NCI-H2196 (cell line): ENCODE measurements around the gene GSTM4.
"Not testable (repeated sequence)": the region's sequence is repeated elsewhere in the genome, so short reads cannot be mapped to it uniquely, and the experiment has no call there.

Experiments used
- DNase-seq: peaks from one replicate; lab custom pipeline; 2025; ENCODE audit not compliant: unreplicated experiment; lab: John Stamatoyannopoulos, UW

The GSTM4 gene

DNA sequence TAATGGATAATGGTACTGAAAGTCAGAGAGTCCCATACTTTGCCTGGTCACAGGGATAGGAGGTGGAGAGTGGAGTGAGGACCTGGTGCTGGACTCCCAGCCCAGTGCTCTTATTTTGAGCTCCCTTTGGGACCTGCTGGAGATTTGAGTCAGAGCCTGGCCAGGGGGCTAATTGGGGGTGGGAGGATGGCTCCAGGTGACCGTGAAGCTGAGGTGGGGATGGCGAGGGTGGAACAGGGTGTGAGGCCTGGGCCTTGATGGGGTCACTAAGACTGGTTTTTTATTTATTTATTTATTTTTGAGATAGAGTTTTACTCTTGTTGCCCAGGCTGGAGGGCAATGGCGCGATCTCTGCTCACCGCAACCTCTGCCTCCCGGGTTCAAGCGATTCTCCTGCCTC, 18.5 kb upstream of the GSTM4 start:
- DNase-seq = no peak

GRCh38 chr1:109639063-109639840, 16.6 kb upstream of the GSTM4 start:
- no peak for DNase-seq

- no peak for DNase-seq
Measured at GRCh38 chr1:109639841-109640184, 16.1 kb upstream of the GSTM4 start.

- DNase-seq = peak; percentile 80
Measured at GRCh38 chr1:109640285-109640865, 15.5 kb upstream of the GSTM4 start.

GRCh38 chr1:109641078-109641740, 14.7 kb upstream of the GSTM4 start:
- DNase-seq = no peak

GRCh38 chr1:109641861-109642260, 14.0 kb upstream of the GSTM4 start:
- no peak for DNase-seq

- DNase-seq = no peak
Measured at GRCh38 chr1:109642626-109643025, 13.3 kb upstream of the GSTM4 start.

DNA sequence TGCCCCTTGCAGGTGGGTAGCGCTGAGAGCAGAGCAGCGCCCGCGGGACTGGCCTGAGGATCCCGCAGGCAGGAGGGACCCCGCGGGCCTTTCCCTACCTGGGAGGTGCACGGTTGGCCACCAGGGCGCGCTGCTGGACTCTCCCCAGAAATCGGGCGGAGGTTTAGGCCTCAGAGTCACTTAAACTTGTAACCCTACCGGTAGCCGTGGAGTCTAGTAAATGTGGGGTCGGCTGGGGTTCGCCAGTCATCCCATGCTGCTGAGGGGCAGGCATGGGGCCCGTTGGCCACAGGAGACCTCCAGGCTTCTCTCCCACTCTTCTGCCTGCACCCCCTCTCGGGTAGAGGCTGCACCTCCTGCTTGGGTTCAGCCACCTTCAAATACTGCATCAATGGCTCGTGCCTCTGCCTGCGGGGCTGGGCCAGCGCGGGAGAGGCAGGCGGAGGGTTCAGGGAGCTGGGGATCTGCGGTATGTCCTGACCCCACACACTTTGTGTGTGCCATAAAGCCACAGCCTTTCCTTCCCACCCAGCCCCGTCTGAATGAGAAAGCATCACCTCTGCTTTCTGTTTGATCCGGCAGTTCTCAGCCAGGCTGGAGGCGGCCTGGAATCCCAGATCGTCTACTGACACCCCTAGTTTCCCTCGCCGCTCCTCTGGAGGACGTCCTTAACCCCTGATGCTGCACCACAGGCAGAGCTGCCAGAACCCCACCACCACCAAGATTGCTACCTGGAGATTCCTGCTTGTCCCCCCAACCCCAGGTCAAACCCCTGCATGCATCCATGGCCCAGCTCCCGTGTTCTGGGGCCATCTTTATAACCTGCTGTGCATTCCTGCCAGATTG, 12.3 kb upstream of the GSTM4 start:
- no peak for DNase-seq

DNA sequence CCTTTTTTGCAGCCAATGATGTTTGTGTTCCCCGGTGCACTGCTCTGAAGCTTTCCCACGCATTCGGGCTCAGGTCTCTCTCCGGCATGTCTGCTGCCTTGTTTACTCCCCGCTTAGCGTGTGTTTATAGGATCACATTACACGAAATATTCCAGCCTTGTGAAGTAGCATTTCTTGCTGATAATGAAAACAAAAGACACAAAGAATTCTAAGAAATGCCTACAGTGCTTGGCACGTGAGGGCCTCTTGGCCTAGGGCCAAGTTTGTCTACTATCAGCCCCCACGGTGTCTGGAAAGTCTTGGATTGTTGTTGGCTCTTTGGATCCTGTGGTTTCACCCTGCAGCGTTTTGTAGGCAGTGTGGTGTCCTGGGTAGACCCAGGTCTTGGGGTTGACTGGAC, 11.2 kb upstream of the GSTM4 start:
- peak; percentile 13 for DNase-seq

DNA sequence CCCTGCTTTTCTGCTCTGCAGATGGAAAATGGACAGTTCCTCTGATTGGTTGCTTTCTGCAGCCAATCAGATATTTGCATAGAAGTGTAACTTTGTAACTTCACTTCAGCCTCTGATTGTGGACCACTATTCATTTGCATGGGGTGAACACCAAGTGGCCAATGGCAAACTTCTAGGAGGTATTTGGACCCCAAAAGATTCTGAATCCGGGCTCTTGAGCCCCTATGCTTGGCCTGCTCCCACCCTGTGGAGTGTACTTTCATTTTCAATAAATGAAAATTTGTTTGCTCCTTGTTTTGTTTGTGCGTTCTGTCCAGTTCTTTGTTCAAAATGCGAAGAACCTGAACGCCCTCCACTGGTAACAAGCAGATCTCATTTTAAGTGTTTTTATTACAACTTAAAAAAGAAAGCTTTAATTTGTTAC, 6.4 kb upstream of the GSTM4 start:
- peak; percentile 51 for DNase-seq

- no peak for DNase-seq
Measured at GRCh38 chr1:109650609-109651008, 5.3 kb upstream of the GSTM4 start.

DNA sequence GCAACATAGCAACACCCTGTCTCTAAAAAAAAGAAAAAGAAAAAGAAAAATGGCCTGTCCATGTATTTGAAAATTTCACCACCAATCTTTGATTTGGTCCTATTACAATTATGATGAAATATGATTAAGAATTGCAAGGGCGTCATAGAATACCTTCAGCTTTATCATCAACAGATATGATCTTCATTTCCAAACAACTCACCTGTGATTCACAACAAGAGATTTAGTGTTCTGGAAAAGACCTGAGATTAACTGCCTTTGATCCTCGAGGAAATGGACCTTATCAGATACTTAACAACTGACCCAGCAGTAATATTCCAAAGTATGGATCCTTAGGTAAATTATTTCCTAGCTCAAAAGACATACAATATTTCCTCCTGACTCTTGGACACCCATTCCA, 3.5 kb upstream of the GSTM4 start:
- DNase-seq = no peak

- DNase-seq = no peak
Measured at GRCh38 chr1:109653306-109653705, 2.6 kb upstream of the GSTM4 start.

DNA sequence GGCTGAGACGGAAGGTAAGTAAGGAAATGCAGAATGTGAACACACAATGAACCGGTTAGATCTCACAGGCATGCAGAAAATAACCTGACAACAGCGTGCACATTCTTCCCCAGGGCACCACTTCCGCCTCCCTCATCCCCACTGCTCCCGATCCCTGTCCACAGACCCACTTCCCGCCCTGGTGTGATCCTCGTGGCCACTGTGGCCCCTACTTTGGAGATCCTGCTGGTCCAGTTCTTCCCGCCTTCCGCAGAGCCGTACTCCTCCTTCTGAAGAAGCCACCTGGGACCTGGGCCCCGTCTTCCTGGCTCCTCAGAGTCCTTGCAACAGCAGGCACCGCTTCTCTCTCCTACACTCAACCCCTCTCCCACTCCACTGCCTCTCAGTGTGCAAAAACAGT, 1.4 kb upstream of the GSTM4 start:
- DNase-seq = no peak

- DNase-seq = no peak
Measured at GRCh38 chr1:109657395-109657794, 1.5 kb downstream of the GSTM4 start.

- no peak for DNase-seq
Measured at GRCh38 chr1:109657970-109658369, 2.1 kb downstream of the GSTM4 start.

DNA sequence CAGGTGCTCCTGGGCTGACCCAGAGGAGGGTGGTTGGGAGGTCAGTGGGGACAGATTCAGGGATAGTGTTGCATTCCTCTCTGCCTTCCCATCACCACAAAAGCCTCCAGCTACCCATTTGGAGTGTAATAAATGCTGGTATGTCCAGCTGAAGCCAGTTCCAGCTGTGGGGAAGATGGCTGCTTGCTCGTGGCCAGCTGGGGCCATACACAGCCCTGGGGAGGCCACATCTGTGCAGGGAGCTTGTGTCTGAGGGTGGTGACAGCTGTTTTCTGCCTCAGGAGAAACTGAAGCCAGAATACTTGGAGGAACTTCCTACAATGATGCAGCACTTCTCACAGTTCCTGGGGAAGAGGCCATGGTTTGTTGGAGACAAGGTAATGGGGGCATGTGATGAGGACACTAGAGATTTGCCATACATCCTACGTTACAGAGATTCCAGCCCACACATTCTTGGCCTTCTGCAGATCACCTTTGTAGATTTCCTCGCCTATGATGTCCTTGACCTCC, 2.7 kb downstream of the GSTM4 start:
- DNase-seq = no peak

DNA sequence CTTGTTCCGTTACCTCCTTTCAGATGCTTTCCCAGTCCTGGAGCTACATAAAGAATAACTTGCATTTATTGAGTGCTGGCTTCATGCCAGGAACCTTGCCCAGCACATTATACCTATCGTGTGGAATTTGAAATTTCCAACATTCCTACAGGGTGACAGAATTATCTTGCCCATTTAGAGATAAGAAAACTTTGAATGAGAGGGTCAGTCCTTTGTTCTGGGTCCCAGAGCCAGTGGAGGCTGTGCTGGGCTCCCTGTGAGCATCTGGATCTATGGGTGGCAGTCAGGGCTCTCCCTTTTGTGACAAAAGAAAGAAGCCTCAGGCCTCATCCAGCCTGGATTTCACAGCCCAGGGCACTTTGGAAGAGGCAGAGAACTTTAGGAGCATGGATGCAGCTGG, 3.2 kb downstream of the GSTM4 start:
- DNase-seq = no peak

DNA sequence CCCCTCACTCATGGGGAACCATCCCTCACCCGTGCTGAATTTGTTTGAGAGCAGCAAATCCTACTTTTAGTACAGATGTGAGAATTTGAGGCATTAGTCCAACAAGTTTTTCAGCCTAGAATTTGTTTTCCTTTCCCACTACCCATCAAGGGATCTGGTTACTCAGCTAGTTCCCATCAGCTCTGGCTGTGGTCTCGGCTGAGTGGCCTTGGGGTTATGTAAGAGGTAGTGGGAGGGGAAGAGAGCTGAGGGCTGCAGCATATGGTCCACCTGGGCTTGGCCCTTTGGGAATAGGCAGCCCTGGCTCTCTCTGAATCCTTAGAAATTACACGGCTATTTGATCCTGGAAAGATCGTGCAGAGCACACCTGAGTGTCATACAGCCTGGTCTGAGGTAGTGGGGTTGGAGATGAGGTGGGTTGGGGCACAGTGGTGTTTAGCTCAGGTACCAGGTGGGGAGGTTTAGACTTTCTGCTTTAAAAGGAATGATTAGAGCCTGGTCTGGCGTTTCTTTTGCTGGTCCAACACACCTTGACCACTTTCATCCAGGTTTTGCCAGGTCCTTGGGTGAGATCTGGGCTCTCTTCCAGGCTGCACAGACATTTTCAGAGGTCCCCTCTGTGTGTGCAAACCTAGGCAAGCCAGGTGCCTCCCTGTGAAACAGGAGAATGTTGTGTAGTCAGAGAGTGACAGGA, 4.2 kb downstream of the GSTM4 start:
- DNase-seq = no peak

- not testable (repeated sequence) for DNase-seq
Measured at GRCh38 chr1:109660691-109661026, 4.8 kb downstream of the GSTM4 start.

DNA sequence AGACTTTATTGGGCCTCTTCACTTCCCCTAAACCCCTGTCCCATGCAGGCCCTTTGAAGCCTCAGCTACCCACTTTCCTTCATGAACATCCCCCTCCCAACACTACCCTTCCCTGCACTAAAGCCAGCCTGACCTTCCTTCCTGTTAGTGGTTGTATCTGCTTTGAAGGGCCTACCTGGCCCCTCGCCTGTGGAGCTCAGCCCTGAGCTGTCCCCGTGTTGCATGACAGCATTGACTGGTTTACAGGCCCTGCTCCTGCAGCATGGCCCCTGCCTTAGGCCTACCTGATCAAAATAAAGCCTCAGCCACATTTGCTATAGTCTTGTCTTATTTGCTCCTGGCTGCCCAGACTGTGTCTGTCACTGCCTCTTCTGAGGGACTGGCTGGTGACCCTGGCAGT, 5.5 kb downstream of the GSTM4 start:
- DNase-seq = no peak
